Breast epithelium (tissue), 3 donors: Measurements from ENCODE around the gene SNCB.

ENCODE experiments used
- CTCF ChIP-seq, 3 donors: fragments of 450-650 bp; IDR thresholded peaks; one replicate each; pipeline ENCODE4 v1.5.1; 2016 to 2017; ENCODE audit warnings: antibody characterized with exemption in 3 of 3, mild to moderate bottlenecking in 3 of 3, moderate library complexity in 3 of 3
- POLR2A ChIP-seq: fragments of 450-650 bp; IDR thresholded peaks from one replicate; pipeline ENCODE4 v1.6.1; 2016; ENCODE audit warnings: antibody characterized with exemption, mild to moderate bottlenecking, moderate library complexity
- POLR2AphosphoS5 ChIP-seq, 3 donors: sonication (generic); formaldehyde crosslinking; IDR thresholded peaks; one replicate each; pipeline ENCODE4 v1.6.1; 2017; ENCODE audit warnings: antibody characterized with exemption in 3 of 3

DNA sequence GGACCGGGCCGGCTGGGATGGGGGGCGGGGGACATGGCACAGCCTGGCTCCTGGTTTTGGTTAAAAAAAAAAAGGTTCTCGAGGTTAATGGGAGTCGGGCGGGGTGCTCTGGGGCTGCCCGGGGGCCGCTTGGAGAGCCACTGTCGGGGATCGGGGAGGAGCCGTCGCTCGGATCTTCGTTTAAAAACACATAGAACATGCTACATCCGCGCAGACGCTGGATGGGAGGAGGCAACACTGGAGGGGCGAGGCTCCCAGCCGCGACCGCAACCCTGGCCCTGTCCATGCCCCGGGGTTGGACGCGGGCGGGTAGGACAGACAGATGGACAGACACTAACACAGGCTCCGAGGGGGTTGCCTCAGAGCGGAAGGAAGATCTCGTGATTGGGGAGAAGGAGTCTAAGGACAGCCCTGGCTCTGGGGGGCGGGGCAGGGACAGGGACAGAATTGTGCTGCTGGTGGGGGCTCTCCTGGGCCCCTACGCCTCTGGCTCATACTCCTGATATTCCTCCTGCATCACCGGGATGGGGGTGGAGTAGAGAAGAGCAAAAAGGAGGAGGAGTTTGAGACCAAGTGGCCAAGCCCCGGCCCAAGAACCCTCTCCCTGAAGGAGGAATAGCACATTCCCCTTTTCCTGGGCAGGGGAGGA lies 9.9 kb downstream of the SNCB start:
- no peak for TF ChIP-seq CTCF (IDR thresholded peaks at IDR 0.05)
- TF ChIP-seq POLR2AphosphoS5 (IDR thresholded peaks at IDR 0.05), result no peak
- no peak for TF ChIP-seq POLR2A
